GM12878 (cell line): ENCODE data around the gene ZDHHC11. TPM values are rescaled to one million over a fixed set of nuclear protein-coding genes. Genes with fewer than 3 reads are reported as not detected.

Experiments used
- ATAC-seq: fragments of 200-7000 bp; cut with Tn5 transposase; 3 replicates; pipeline ENCODE4 v1.9.1; 2020; ENCODE audit warnings: mild to moderate bottlenecking, moderate library complexity
- BruUV-seq: library from RNA; stranded (reverse); fragments of 400-500 nt; replicated peaks from 2 replicates; lab custom pipeline; 2021; lab: Mats Ljungman, UMichigan
- CTCF ChIA-PET: fragments of 300-600 bp; sonication (Branson Sonifier 250); formaldehyde crosslinking; extraction: SDS; loops from one replicate; lab custom pipeline; 2021; ENCODE audit warnings: inconsistent platforms; lab: Yijun Ruan, JAX
- POLR2A ChIA-PET: fragments of 350-600 bp; formaldehyde crosslinking; extraction: SDS; loops from one replicate; lab custom pipeline; 2021; ENCODE audit warnings: inconsistent platforms; lab: Charles Lee
- RAD21 ChIA-PET: fragments of 300-600 bp; sonication (Branson Sonifier 250); formaldehyde crosslinking; loops from one replicate; lab custom pipeline; 2023; ENCODE audit warnings: antibody characterized with exemption; ENCODE audit not compliant: unreplicated experiment; lab: Charles Lee
- SMC1A ChIA-PET: fragments of 300-600 bp; sonication (Branson Sonifier 250); formaldehyde crosslinking; loops from one replicate; lab custom pipeline; 2023; ENCODE audit not compliant: unreplicated experiment, uncharacterized antibody; lab: Charles Lee
- DNase-seq: peaks from one replicate; pipeline ENCODE4 v3.0.0-alpha.2; 2011; ENCODE audit warnings: low read depth, low spot score
- FAIRE-seq: peaks from 3 replicates; lab custom pipeline; 2011; peaks lifted over from hg19 to GRCh38; lab: Jason Lieb, UNC
- H2AFZ ChIP-seq: 2 replicates; pipeline ENCODE4 v1.6.0; 2011; ENCODE audit warnings: low read depth, low read length, control low read depth; ENCODE audit not compliant: control insufficient read depth
- H3K27ac ChIP-seq: 2 replicates; pipeline ENCODE4 v1.5.1; 2011; ENCODE audit warnings: control low read depth; ENCODE audit not compliant: control insufficient read depth, insufficient read depth
- H3K27me3 ChIP-seq, 2 experiments: replicated peaks in 1 of 2; 2 replicates each; pipeline versions ENCODE4 v1.6.0 to v1.6.1; 2011; ENCODE audit warnings: low read length in 1 of 2; ENCODE audit not compliant: control insufficient read depth in 2 of 2, insufficient read depth in 2 of 2
- H3K36me3 ChIP-seq, 2 experiments: 2 replicates each; pipeline ENCODE4 v1.5.1; 2011; ENCODE audit warnings: low read length in 1 of 2; ENCODE audit not compliant: control insufficient read depth in 2 of 2, insufficient read depth in 2 of 2
- H3K4me1 ChIP-seq: 2 replicates; pipeline ENCODE4 v1.6.1; 2011; ENCODE audit warnings: mild to moderate bottlenecking, low read length, moderate library complexity, mixed read lengths; ENCODE audit not compliant: control insufficient read depth, insufficient read depth
- H3K4me2 ChIP-seq: 2 replicates; pipeline ENCODE4 v1.6.0; 2011; ENCODE audit warnings: control low read depth; ENCODE audit not compliant: control insufficient read depth, insufficient read depth
- H3K4me3 ChIP-seq: fragments of 200-600 bp; sonication (generic); 2 replicates; pipeline ENCODE4 v1.5.1; 2016
- H3K79me2 ChIP-seq: 2 replicates; pipeline ENCODE4 v1.6.0; 2011; ENCODE audit warnings: low read length; ENCODE audit not compliant: control insufficient read depth, insufficient read depth
- H3K9ac ChIP-seq: 2 replicates; pipeline ENCODE4 v1.8.0; 2011; ENCODE audit warnings: low read length, control low read depth, mixed read lengths; ENCODE audit not compliant: control insufficient read depth, insufficient read depth
- H3K9me3 ChIP-seq: replicated peaks from 3 replicates; pipeline ENCODE4 v1.5.1; 2011; ENCODE audit warnings: mild to moderate bottlenecking, low read length; ENCODE audit not compliant: control insufficient read depth, insufficient read depth
- H4K20me1 ChIP-seq: 2 replicates; pipeline ENCODE4 v1.6.0; 2011; ENCODE audit not compliant: control insufficient read depth, insufficient read depth
- DPF2 ChIP-seq: fragments of 450-650 bp; IDR thresholded peaks from 2 replicates; pipeline ENCODE4 v1.6.1; 2017; ENCODE audit warnings: mild to moderate bottlenecking
- EZH2 ChIP-seq: IDR thresholded peaks from 2 replicates; pipeline ENCODE4 v1.6.1; 2012; ENCODE audit warnings: low read depth, mild to moderate bottlenecking, control low read depth, inconsistent platforms, low read length, borderline replicate concordance; ENCODE audit not compliant: control insufficient read depth
- HDGF ChIP-seq: fragments of 450-650 bp; IDR thresholded peaks from 2 replicates; pipeline ENCODE4 v1.6.1; 2016; ENCODE audit warnings: antibody characterized with exemption
- MEF2A ChIP-seq: IDR thresholded peaks from 2 replicates; pipeline ENCODE4 v1.6.1; 2011; ENCODE audit warnings: low read depth, mild to moderate bottlenecking, low read length, moderate library complexity; ENCODE audit not compliant: insufficient read depth
- NR2C1 ChIP-seq: fragments of 450-650 bp; IDR thresholded peaks from 2 replicates; pipeline ENCODE4 v1.6.1; 2017; ENCODE audit warnings: antibody characterized with exemption, mild to moderate bottlenecking, moderate library complexity
- SREBF1 ChIP-seq: IDR thresholded peaks from 2 replicates; pipeline ENCODE4 v1.6.1; 2012; ENCODE audit warnings: mild to moderate bottlenecking, low read length
- WRNIP1 ChIP-seq: IDR thresholded peaks from 2 replicates; pipeline ENCODE4 v1.6.1; 2011; ENCODE audit warnings: low read depth, low read length, improper control_type of control experiment, borderline replicate concordance
- WGBS: methylation state at CpG from one replicate; pipeline ENCODE4 v1.1.6; 2016; ENCODE audit warnings: low lambda C conversion rate; ENCODE audit not compliant: insufficient replicate concordance, insufficient coverage; ENCODE audit errors: missing lambda C conversion rate; 5-methylcytosine and 5-hydroxymethylcytosine counted together
- in situ Hi-C: fragments of 300-500 bp; cut with MboI; formaldehyde crosslinking; loops from 9 replicates; pipeline ENCODE4 v1.14.3; 2018; ENCODE audit warnings: mixed read lengths
- intact Hi-C: fragments of 100-400 bp; cut with micrococcal nuclease; formaldehyde crosslinking; loops from one replicate; pipeline ENCODE4 v1.14.2; 2022; ENCODE audit not compliant: unreplicated experiment
- polyA plus RNA-seq, 11 experiments: library from polyadenylated mRNA; depleted of rRNA in 4 of 11; unstranded in 6 of 11; stranded (reverse) in 5 of 11; fragments of >200 nt; fragmentation: Nextera tagmentation in 4 of 11; fragmentation: Illumina TruSeq in 1 of 11; extraction: Ambion mirVana in 4 of 11; extraction: Trizol in 1 of 11; gene quantifications; 1 replicate in 1 of 11; 2 replicates in 10 of 11; pipeline versions ENCODE4 v1.2.1 to v1.2.3, GENCODE V29; 2011 to 2016; ENCODE audit warnings: inconsistent platforms in 2 of 11, missing spikeins in 2 of 11, low read depth in 1 of 11
- total RNA-seq, 4 experiments: library from RNA; depleted of rRNA in 3 of 4; stranded (reverse); fragments of >200 nt in 3 of 4; fragmentation: Illumina TruSeq in 1 of 4; extraction: Trizol in 1 of 4; gene quantifications; 2 replicates each; pipeline versions ENCODE4 v1.2.1 to v1.2.3, GENCODE V29; 2013 to 2021
- TF ChIP-seq, protein P1 (sequence below): fragments of 450-650 bp; IDR thresholded peaks from 2 replicates; pipeline ENCODE4 v1.6.1; 2017; ENCODE audit warnings: mild to moderate bottlenecking, moderate library complexity
- TF ChIP-seq, protein P2 (sequence below): fragments of 450-650 bp; IDR thresholded peaks from 2 replicates; pipeline ENCODE4 v1.6.1; 2017; ENCODE audit warnings: mild to moderate bottlenecking
- TF ChIP-seq, protein P3 (sequence below): fragments of 450-650 bp; IDR thresholded peaks from 2 replicates; pipeline ENCODE4 v1.6.1; 2018; ENCODE audit warnings: borderline replicate concordance, mild to moderate bottlenecking; ENCODE audit not compliant: partially characterized antibody

Gene ZDHHC11
- total and polyA plus RNA-seq, 10 of the 15 experiments (the other 5 are each of a cell fraction or from before 2014, with no cell fraction given), result 0.04 to 1.4 (median 0.30) TPM

DNA sequence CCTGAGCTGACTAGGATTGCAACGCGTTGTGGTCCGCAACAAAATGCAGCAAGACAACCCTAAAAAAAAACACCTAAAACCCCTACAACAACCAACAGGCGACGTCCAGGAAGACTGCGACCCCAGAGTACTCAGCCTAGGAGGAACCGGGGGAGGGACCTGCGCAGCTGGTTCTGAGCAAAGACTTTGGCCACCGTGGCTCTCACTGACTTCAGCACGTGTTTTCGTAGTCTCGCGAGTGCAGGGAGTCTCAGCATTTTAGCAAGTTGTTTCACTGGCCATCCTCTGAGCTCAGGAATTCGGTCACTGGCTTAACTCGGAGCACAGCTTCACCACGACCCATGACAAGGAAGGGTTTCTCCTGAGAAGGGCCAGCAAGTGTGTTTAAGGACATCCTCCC, 8.6 kb upstream of the ZDHHC11 start (continued):
- TF ChIP-seq, protein P1, sequence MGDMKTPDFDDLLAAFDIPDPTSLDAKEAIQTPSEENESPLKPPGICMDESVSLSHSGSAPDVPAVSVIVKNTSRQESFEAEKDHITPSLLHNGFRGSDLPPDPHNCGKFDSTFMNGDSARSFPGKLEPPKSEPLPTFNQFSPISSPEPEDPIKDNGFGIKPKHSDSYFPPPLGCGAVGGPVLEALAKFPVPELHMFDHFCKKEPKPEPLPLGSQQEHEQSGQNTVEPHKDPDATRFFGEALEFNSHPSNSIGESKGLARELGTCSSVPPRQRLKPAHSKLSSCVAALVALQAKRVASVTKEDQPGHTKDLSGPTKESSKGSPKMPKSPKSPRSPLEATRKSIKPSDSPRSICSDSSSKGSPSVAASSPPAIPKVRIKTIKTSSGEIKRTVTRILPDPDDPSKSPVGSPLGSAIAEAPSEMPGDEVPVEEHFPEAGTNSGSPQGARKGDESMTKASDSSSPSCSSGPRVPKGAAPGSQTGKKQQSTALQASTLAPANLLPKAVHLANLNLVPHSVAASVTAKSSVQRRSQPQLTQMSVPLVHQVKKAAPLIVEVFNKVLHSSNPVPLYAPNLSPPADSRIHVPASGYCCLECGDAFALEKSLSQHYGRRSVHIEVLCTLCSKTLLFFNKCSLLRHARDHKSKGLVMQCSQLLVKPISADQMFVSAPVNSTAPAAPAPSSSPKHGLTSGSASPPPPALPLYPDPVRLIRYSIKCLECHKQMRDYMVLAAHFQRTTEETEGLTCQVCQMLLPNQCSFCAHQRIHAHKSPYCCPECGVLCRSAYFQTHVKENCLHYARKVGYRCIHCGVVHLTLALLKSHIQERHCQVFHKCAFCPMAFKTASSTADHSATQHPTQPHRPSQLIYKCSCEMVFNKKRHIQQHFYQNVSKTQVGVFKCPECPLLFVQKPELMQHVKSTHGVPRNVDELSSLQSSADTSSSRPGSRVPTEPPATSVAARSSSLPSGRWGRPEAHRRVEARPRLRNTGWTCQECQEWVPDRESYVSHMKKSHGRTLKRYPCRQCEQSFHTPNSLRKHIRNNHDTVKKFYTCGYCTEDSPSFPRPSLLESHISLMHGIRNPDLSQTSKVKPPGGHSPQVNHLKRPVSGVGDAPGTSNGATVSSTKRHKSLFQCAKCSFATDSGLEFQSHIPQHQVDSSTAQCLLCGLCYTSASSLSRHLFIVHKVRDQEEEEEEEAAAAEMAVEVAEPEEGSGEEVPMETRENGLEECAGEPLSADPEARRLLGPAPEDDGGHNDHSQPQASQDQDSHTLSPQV, result no peak
- no peak for TF ChIP-seq NR2C1
- TF ChIP-seq HDGF, result no peak
- no peak for TF ChIP-seq MEF2A

DNA sequence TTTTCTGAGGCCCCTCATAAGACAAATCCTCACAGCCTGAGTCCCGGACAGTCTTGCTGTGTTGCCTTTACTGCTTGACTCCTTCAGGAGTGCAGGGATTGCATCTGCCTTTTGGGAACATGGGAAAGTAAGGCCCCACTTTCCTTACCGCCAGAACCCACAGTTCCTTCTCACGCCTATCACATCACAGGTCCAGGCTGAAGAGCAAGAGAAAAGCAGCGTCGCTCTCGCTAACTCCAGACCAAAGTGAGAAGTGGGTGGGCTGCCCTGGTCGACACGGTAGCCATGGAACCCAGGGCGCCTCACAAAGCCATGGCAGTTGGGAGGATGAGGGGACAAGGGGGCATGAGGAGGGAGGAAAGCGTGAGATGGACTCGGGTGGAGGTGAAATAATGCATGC, 7.9 kb upstream of the ZDHHC11 start:
- H3K9ac ChIP-seq, result no peak overlapping the region
- FAIRE-seq, result no peak
- ChIA-PET RAD21 (no interaction called here), SMC1A (no interaction called here)
- no peak overlapping the region for H2AFZ ChIP-seq
- H3K4me2 ChIP-seq, result no peak overlapping the region
- DNase-seq, result no peak
- no peaks in the 10 kb centered on the region for H3K27me3 ChIP-seq
- TF ChIP-seq WRNIP1 (no peak), SREBF1 (no peak), EZH2 (no peak), DPF2 (no peak)
- TF ChIP-seq, protein P2, sequence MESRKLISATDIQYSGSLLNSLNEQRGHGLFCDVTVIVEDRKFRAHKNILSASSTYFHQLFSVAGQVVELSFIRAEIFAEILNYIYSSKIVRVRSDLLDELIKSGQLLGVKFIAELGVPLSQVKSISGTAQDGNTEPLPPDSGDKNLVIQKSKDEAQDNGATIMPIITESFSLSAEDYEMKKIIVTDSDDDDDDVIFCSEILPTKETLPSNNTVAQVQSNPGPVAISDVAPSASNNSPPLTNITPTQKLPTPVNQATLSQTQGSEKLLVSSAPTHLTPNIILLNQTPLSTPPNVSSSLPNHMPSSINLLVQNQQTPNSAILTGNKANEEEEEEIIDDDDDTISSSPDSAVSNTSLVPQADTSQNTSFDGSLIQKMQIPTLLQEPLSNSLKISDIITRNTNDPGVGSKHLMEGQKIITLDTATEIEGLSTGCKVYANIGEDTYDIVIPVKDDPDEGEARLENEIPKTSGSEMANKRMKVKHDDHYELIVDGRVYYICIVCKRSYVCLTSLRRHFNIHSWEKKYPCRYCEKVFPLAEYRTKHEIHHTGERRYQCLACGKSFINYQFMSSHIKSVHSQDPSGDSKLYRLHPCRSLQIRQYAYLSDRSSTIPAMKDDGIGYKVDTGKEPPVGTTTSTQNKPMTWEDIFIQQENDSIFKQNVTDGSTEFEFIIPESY, result no peak
- TF ChIP-seq, protein P3, sequence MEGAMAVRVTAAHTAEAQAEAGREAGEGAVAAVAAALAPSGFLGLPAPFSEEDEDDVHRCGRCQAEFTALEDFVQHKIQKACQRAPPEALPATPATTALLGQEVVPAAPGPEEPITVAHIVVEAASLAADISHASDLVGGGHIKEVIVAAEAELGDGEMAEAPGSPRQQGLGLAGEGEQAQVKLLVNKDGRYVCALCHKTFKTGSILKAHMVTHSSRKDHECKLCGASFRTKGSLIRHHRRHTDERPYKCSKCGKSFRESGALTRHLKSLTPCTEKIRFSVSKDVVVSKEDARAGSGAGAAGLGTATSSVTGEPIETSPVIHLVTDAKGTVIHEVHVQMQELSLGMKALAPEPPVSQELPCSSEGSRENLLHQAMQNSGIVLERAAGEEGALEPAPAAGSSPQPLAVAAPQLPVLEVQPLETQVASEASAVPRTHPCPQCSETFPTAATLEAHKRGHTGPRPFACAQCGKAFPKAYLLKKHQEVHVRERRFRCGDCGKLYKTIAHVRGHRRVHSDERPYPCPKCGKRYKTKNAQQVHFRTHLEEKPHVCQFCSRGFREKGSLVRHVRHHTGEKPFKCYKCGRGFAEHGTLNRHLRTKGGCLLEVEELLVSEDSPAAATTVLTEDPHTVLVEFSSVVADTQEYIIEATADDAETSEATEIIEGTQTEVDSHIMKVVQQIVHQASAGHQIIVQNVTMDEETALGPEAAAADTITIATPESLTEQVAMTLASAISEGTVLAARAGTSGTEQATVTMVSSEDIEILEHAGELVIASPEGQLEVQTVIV, result no peak
- TF ChIP-seq, all 136 proteins: peak for 0
- H3K79me2 ChIP-seq, result no peaks in the 10 kb centered on the region
- no peak for ATAC-seq
- CTCF ChIA-PET, result no interaction called here
- H3K9me3 ChIP-seq, result no peaks in the 10 kb centered on the region
- H4K20me1 ChIP-seq, result no peaks in the 10 kb centered on the region
- in situ Hi-C loops, result no loop called here
- peaks cover 5 to 7% of the 10 kb centered on the region in 2 experiments; a peak in 3 of 4 replicates for H3K36me3 ChIP-seq
- POLR2A ChIA-PET, result no interaction called here
- 90% methylated on average over 11 of the region's 11 CpGs for WGBS
- no peak overlapping the region for H3K27ac ChIP-seq
- H3K4me3 ChIP-seq, result no peak overlapping the region
- intact Hi-C loops, result no loop called here
- H3K4me1 ChIP-seq, result no peaks in the 10 kb centered on the region
- BruUV-seq, result no TSS peak
